Fibroblast of villous mesenchyme (primary cell): ENCODE results near the gene KBTBD7. TPM values are rescaled to one million over a fixed set of nuclear protein-coding genes. Genes with fewer than 3 reads are reported as not detected.
A peak's percentile ranks its signal among the peaks of the same experiment; 100 is the strongest.

ENCODE experiments used
- DNase-seq: peaks from one replicate; pipeline ENCODE4 v3.0.0-alpha.2; 2010; ENCODE audit warnings: low read depth
- H3K4me3 ChIP-seq: 2 replicates; pipeline ENCODE4 v1.5.1; 2011; ENCODE audit warnings: low read depth, mild to moderate bottlenecking, low read length
- total RNA-seq: library from RNA; depleted of rRNA; stranded (reverse); fragments of >200 nt; gene quantifications from 2 replicates; pipeline ENCODE4 v1.2.3, GENCODE V29; 2012
- TF ChIP-seq, protein P1 (sequence below): IDR thresholded peaks from 2 replicates; pipeline ENCODE4 v1.5.1; 2012; ENCODE audit warnings: low read depth, mild to moderate bottlenecking, low read length; ENCODE audit not compliant: insufficient read depth

KBTBD7 gene
- total RNA-seq, 1 donor = 8.6 TPM

DNA sequence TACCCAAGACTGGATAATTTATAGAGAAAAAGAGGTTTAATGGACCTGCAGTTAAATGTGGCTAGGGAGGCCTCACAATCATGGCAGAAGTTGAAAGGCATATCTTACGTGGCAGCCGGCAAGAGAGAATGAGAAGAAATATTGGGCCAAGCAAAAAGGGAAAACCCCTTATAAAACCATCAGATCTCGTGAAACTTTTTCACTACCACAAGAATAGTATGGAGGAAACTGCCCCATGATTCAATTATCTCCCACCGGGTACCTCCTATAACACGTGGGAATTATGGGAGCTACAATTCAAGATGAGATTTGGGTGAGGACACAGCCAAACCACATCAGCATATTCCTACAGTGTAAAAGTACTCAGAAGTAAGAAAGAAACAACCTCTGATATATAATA lies 4.7 kb upstream of the KBTBD7 start:
- no peak for DNase-seq
- no peak overlapping the region for H3K4me3 ChIP-seq
- TF ChIP-seq, protein P1, sequence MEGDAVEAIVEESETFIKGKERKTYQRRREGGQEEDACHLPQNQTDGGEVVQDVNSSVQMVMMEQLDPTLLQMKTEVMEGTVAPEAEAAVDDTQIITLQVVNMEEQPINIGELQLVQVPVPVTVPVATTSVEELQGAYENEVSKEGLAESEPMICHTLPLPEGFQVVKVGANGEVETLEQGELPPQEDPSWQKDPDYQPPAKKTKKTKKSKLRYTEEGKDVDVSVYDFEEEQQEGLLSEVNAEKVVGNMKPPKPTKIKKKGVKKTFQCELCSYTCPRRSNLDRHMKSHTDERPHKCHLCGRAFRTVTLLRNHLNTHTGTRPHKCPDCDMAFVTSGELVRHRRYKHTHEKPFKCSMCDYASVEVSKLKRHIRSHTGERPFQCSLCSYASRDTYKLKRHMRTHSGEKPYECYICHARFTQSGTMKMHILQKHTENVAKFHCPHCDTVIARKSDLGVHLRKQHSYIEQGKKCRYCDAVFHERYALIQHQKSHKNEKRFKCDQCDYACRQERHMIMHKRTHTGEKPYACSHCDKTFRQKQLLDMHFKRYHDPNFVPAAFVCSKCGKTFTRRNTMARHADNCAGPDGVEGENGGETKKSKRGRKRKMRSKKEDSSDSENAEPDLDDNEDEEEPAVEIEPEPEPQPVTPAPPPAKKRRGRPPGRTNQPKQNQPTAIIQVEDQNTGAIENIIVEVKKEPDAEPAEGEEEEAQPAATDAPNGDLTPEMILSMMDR = no peak

DNA sequence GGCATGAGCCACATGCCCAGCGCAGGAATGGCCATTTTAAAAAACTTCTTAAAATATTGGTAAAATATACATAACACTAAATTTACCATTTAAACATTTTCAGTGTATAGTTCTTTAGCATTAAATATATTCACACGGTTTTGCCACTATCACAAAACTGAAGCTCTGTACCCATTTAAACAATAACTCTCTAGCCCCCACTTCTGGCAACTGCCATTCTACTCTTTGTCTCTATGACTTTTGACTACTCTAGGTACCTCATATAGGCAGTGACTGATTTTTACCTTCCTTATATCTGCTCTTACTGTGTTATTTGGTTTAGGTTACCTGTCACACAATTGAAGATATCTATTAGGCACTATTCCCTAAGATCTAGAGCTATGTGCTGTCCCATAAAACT lies 2.3 kb upstream of the KBTBD7 start:
- TF ChIP-seq, protein P1 = peak; percentile 41
- no peak for DNase-seq
- H3K4me3 ChIP-seq = no peak overlapping the region

GRCh38 chr13:41196011-41196410 lies 1.6 kb upstream of the KBTBD7 start:
- no peak overlapping the region for H3K4me3 ChIP-seq
- DNase-seq = no peak

DNA sequence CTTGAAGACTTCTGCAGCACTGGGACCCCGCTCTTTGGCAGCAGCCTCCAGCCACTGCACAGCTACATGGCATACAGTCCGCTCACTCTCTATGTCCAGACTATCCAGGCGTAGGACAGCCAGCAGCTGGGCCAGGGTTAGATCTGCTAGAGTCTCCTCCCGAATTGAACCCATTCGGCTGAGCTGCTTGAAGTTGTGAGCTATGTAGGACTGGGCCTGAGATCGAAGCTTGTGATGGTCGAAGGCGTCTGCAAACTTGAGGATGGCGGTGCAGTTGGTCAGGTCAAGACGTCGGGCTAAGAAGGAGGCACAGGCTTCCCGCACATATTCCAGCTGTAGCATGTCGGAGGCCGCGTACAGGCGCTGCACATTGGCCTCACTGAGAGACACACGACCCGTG lies 900 bp downstream of the KBTBD7 start:
- TF ChIP-seq, protein P1 = no peak
- no peak for DNase-seq
- peak overlapping the region; percentile 58 for H3K4me3 ChIP-seq

More at GRCh38 chr13:41196011-41196410, 1.6 kb upstream of the KBTBD7 start:
- TF ChIP-seq, protein P1 = no peak

DNA sequence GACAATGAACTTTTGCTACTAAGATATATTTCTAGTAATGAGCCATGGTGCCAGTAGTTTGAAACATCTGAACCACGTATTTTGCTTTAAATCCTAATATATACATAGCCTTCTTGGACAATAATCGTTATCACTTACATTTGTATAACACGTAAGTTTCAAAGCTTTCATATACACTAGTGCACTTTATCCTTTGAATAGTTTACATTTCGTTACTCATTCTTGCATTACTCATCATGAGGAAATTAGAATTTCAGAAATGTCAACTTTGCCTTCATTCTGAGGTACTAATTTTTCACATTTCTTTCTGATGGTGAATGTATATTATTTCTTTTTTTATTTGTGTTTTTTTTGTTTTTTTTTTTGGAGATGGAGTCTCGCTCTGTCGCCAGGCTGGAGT lies 5.8 kb downstream of the KBTBD7 start:
- TF ChIP-seq, protein P1 = no peak
- DNase-seq = peak; percentile 47
- no peak overlapping the region for H3K4me3 ChIP-seq

- TF ChIP-seq, protein P1 = no peak
- no peak for DNase-seq
These were observed 7.9 kb downstream of the KBTBD7 start for GRCh38 chr13:41186481-41186880.

GRCh38 chr13:41182231-41182630 lies 12.1 kb downstream of the KBTBD7 start:
- no peak overlapping the region for H3K4me3 ChIP-seq
- DNase-seq = no peak
- TF ChIP-seq, protein P1 = no peak

More at GRCh38 chr13:41186481-41186880, 7.9 kb downstream of the KBTBD7 start:
- H3K4me3 ChIP-seq = no peak overlapping the region
